ENCODE measurements around the gene ALKBH1.

DNA sequence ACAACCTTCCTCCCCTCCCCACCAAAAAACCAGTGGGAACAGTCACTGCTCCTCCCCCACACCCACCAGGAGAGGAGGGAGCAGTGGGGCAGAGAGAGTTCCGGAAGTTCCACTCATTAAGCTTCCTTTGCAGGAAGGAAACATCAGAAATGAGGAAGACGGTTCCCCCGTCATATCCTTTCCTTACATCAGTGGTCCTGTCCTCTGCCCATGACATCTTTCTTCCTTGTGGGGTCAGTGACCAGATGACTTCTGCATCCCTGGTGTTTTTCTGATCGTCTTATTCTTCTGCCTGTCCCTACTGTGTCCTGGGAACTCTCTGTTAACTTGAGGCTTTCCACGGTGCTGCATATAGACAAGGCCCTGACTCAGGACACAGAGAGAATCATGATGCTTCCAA, 50.5 kb downstream of the ALKBH1 start:
- TF ChIP-seq, protein P1, sequence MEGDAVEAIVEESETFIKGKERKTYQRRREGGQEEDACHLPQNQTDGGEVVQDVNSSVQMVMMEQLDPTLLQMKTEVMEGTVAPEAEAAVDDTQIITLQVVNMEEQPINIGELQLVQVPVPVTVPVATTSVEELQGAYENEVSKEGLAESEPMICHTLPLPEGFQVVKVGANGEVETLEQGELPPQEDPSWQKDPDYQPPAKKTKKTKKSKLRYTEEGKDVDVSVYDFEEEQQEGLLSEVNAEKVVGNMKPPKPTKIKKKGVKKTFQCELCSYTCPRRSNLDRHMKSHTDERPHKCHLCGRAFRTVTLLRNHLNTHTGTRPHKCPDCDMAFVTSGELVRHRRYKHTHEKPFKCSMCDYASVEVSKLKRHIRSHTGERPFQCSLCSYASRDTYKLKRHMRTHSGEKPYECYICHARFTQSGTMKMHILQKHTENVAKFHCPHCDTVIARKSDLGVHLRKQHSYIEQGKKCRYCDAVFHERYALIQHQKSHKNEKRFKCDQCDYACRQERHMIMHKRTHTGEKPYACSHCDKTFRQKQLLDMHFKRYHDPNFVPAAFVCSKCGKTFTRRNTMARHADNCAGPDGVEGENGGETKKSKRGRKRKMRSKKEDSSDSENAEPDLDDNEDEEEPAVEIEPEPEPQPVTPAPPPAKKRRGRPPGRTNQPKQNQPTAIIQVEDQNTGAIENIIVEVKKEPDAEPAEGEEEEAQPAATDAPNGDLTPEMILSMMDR (IDR thresholded peaks at IDR 0.05) = no peak
- TF ChIP-seq POLR2AphosphoS5 (IDR thresholded peaks at IDR 0.05) (no peak), POLR2A (IDR thresholded peaks at IDR 0.05) (no peak)

Data from transverse colon (tissue), 4 donors.